SK-N-SH treated with all-trans-retinoic acid at 6 μM for 48 hours (cell line): ENCODE data around the gene RASL12.

Source experiments
- CREB5 ChIP-seq: fragments of 250-450 bp; sonication (Bioruptor Pico); IDR thresholded peaks from 2 replicates; pipeline ENCODE4 v1.5.1; 2020; ENCODE audit warnings: low read depth, mild to moderate bottlenecking, moderate library complexity
- ESRRG ChIP-seq: fragments of 250-450 bp; sonication (Bioruptor Pico); IDR thresholded peaks from 2 replicates; pipeline ENCODE4 v1.6.1; 2021; ENCODE audit warnings: mild to moderate bottlenecking
- POU6F1 ChIP-seq: fragments of 250-450 bp; sonication (Bioruptor Pico); IDR thresholded peaks from 2 replicates; pipeline ENCODE4 v1.8.0; 2021; ENCODE audit warnings: low read depth, mild to moderate bottlenecking, moderate library complexity, borderline replicate concordance
- PPARA ChIP-seq: fragments of 250-450 bp; sonication (Bioruptor Pico); IDR thresholded peaks from 2 replicates; pipeline ENCODE4 v1.5.0; 2020; ENCODE audit warnings: mild to moderate bottlenecking, borderline replicate concordance
- RARB ChIP-seq: fragments of 250-450 bp; sonication (Bioruptor Pico); IDR thresholded peaks from 2 replicates; pipeline ENCODE4 v1.8.0; 2021; ENCODE audit warnings: mild to moderate bottlenecking, moderate library complexity
- TCF4 ChIP-seq: fragments of 250-450 bp; sonication (Bioruptor Pico); IDR thresholded peaks from 2 replicates; pipeline ENCODE4 v1.8.0; 2021; ENCODE audit warnings: mild to moderate bottlenecking, moderate library complexity, borderline replicate concordance
- ZC3H10 ChIP-seq: fragments of 250-450 bp; sonication (Bioruptor Pico); IDR thresholded peaks from 2 replicates; pipeline ENCODE4 v1.5.1; 2021; ENCODE audit warnings: mild to moderate bottlenecking, moderate library complexity
- ZFP3 ChIP-seq: fragments of 250-450 bp; sonication (Bioruptor Pico); IDR thresholded peaks from 2 replicates; pipeline ENCODE4 v1.5.0; 2020; ENCODE audit warnings: mild to moderate bottlenecking, moderate library complexity
- ZNF8 ChIP-seq: fragments of 450-650 bp; formaldehyde crosslinking; IDR thresholded peaks from 2 replicates; pipeline ENCODE4 v1.5.0; 2020; ENCODE audit warnings: mild to moderate bottlenecking, moderate library complexity

GRCh38 chr15:65083262-65083701 is 15.5 kb upstream of the RASL12 start:
- TF ChIP-seq ZNF8 (CRISPR knock-in tag): no peak
- TF ChIP-seq ZC3H10: no peak
- no peak for TF ChIP-seq RARB (CRISPR knock-in tag)
- no peak for TF ChIP-seq TCF4
- TF ChIP-seq POU6F1 (CRISPR knock-in tag): no peak
- TF ChIP-seq ESRRG (CRISPR knock-in tag): no peak
- no peak for TF ChIP-seq CREB5 (CRISPR knock-in tag)
- TF ChIP-seq PPARA (CRISPR knock-in tag): no peak
- TF ChIP-seq ZFP3 (CRISPR knock-in tag): no peak
